MCF 10A (cell line): ENCODE measurements around the gene HSPA12B. TPM values are rescaled to one million over a fixed set of nuclear protein-coding genes. Genes with fewer than 3 reads are reported as not detected.

Source experiments
- BruUV-seq: library from RNA; stranded (reverse); fragments of 400-500 nt; replicated peaks from 2 replicates; lab custom pipeline; 2021; lab: Mats Ljungman, UMichigan
- CTCF ChIA-PET: fragments of 300-600 bp; sonication (Branson Sonifier 250); formaldehyde crosslinking; extraction: SDS; loops from one replicate; lab custom pipeline; 2021; ENCODE audit warnings: antibody characterized with exemption, inconsistent platforms; lab: Yijun Ruan, JAX
- POLR2A ChIA-PET: fragments of 300-600, 350-650 bp; sonication (Branson Sonifier 250); formaldehyde crosslinking; extraction: SDS; loops from one replicate; lab custom pipeline; 2020; ENCODE audit warnings: antibody characterized with exemption, inconsistent platforms; lab: Yijun Ruan, JAX
- DNase-seq: peaks from one replicate; pipeline ENCODE4 v3.0.0-alpha.2; 2018; ENCODE audit not compliant: unreplicated experiment
- H3K27ac Mint-ChIP-seq: one replicate; pipeline ENCODE4 v1.8.0; 2022; ENCODE audit warnings: mild to moderate bottlenecking, low read depth, mixed read lengths; ENCODE audit not compliant: unreplicated experiment
- H3K27me3 Mint-ChIP-seq: one replicate; pipeline ENCODE4 v1.8.0; 2022; ENCODE audit warnings: mixed read lengths; ENCODE audit not compliant: insufficient read depth, unreplicated experiment
- H3K36me3 Mint-ChIP-seq: one replicate; pipeline ENCODE4 v1.8.0; 2022; ENCODE audit warnings: mild to moderate bottlenecking, moderate library complexity, mixed read lengths; ENCODE audit not compliant: insufficient read depth, unreplicated experiment
- H3K4me1 Mint-ChIP-seq: one replicate; pipeline ENCODE4 v1.8.0; 2022; ENCODE audit warnings: mixed read lengths; ENCODE audit not compliant: insufficient read depth, unreplicated experiment
- H3K4me3 Mint-ChIP-seq: one replicate; pipeline ENCODE4 v1.8.0; 2022; ENCODE audit warnings: mild to moderate bottlenecking, moderate library complexity, mixed read lengths; ENCODE audit not compliant: unreplicated experiment
- H3K9me3 Mint-ChIP-seq: one replicate; pipeline ENCODE4 v1.8.0; 2022; ENCODE audit warnings: mixed read lengths; ENCODE audit not compliant: unreplicated experiment
- intact Hi-C: fragments of 100-400 bp; cut with micrococcal nuclease; formaldehyde crosslinking; loops from 2 replicates; pipeline ENCODE4 v1.14.1; 2022
- total RNA-seq: library from RNA; stranded (reverse); gene quantifications from 2 replicates; pipeline ENCODE4 v1.2.3, GENCODE V29; 2022
- TF ChIP-seq, protein P1 (sequence below): fragments of 200-600 bp; IDR thresholded peaks from one replicate; pipeline ENCODE4 v1.8.0; 2022; ENCODE audit warnings: antibody characterized with exemption, mild to moderate bottlenecking; ENCODE audit not compliant: unreplicated experiment

HSPA12B gene
- total RNA-seq, 1 experiment from 2014 or later, result not detected

- peak overlapping the region; percentile 97 for H3K4me3 Mint-ChIP-seq
- POLR2A ChIA-PET, result interaction anchor here (0.6 to 3.2 kb wide), 4 partner anchors 21 to 250 kb away, joined by 3 to 36 read pairs (median 4); partner anchors contain the start of gene AP5S1
- H3K27me3 Mint-ChIP-seq, result no peaks in the 10 kb centered on the region
- CTCF ChIA-PET, result interaction anchor here (1.0 to 1.7 kb wide), 2 partner anchors 10 to 21 kb away, joined by 6 to 8 read pairs; no protein-coding TSS in a partner anchor
- intact Hi-C loops, result loop anchor here (1.0 kb wide), 1 partner anchor 14 kb away; no protein-coding TSS in a partner anchor
- TF ChIP-seq, protein P1, sequence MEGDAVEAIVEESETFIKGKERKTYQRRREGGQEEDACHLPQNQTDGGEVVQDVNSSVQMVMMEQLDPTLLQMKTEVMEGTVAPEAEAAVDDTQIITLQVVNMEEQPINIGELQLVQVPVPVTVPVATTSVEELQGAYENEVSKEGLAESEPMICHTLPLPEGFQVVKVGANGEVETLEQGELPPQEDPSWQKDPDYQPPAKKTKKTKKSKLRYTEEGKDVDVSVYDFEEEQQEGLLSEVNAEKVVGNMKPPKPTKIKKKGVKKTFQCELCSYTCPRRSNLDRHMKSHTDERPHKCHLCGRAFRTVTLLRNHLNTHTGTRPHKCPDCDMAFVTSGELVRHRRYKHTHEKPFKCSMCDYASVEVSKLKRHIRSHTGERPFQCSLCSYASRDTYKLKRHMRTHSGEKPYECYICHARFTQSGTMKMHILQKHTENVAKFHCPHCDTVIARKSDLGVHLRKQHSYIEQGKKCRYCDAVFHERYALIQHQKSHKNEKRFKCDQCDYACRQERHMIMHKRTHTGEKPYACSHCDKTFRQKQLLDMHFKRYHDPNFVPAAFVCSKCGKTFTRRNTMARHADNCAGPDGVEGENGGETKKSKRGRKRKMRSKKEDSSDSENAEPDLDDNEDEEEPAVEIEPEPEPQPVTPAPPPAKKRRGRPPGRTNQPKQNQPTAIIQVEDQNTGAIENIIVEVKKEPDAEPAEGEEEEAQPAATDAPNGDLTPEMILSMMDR, result no peak
- BruUV-seq, result TSS peak; percentile 41
- peak overlapping the region; percentile 94 for H3K27ac Mint-ChIP-seq
- peaks cover 26% of the 10 kb centered on the region for H3K4me1 Mint-ChIP-seq
- H3K9me3 Mint-ChIP-seq, result no peaks in the 10 kb centered on the region
- DNase-seq, result peak; percentile 41
- H3K36me3 Mint-ChIP-seq, result peaks cover 51% of the 10 kb centered on the region
These were observed 64.7 kb downstream of the HSPA12B start for GRCh38 chr20:3797226-3797545.

DNA sequence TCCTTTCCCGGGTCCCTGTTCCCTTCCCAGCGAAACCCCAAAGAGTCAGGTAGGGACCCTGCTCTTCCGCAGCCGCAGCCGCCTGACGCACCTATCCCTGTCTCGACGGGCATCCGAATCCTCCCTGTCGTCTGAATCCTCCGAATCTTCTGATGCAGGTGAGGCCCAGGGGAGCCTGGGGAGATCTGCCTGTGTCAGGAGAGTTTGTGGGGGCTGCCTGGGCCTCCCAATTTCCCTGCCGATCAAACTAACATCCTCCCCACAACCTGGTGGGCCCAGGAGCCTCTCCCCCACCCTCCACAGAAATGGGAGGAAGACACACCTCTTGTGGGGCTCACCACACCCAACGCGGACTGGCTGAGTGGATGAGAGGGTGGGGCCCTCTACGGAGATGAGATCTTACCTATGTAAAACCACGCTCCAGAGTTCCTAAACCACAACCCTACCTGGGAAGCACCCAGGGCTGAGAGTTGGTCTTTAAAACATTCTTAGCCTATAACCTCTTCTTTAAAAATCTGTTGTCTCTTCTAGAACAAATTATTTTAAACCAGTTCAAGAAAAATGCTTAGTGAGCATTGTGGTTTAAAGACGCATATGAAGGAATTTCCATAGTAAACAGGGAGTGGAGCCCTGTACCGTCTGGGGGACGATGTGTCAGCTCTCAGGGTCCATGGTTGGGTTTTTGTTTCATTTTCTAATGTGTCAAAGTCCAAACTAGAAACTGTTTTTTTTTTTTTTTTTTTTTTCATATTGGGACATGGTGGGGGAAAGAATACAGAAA, 65.3 kb downstream of the HSPA12B start:
- DNase-seq, result peak; percentile 85
- Mint-ChIP-seq H3K27ac (peak overlapping the region; percentile 94), H3K27me3 (no peaks in the 10 kb centered on the region), H3K36me3 (peaks cover 57% of the 10 kb centered on the region), H3K4me1 (peaks cover 32% of the 10 kb centered on the region), H3K4me3 (peak overlapping the region; percentile 97), H3K9me3 (no peaks in the 10 kb centered on the region)
- CTCF ChIA-PET, result interaction anchor here (0.6 to 1.7 kb wide), 3 partner anchors 11 to 47 kb away, joined by 3 to 8 read pairs (median 6); no protein-coding TSS in a partner anchor
- TF ChIP-seq, protein P1, result no peak
- BruUV-seq, result no TSS peak
- POLR2A ChIA-PET, result interaction anchor here (0.6 to 3.2 kb wide), 4 partner anchors 20 to 48 kb away, joined by 3 to 36 read pairs (median 6); partner anchors contain the start of gene AP5S1
- intact Hi-C loops, result loop anchor here (1.0 kb wide), 1 partner anchor 14 kb away; no protein-coding TSS in a partner anchor

DNA sequence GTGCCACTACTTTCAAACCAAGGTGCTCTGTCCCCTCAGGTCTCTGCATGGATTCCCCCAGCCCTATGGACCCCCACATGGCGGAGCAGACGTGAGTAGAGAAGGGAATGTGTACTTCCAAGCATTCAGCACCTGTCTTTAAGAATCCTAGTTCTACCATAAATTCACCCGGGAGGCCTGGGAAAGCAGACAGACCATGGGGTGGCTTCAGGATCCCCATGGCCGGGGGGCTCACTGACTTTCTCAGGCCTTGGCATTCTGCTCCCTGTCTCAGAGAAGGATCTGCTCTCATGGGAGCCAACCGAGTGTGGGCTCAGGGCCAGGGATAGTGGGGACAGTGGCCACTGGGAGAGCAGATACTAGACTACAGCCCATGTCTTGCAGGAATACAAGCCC, 65.9 kb downstream of the HSPA12B start:
- no peak for DNase-seq
- peak overlapping the region; percentile 97 for H3K4me3 Mint-ChIP-seq
- H3K27ac Mint-ChIP-seq, result peak overlapping the region; percentile 94
- intact Hi-C loops, result no loop called here
- H3K9me3 Mint-ChIP-seq, result no peaks in the 10 kb centered on the region
- ChIA-PET POLR2A (interaction anchor here (1.0 kb wide), 1 partner anchor 22 kb away, joined by 7 read pairs; the partner anchor contains the start of gene AP5S1), CTCF (interaction anchor here (0.6 to 3.3 kb wide), 2 partner anchors 21 to 46 kb away, joined by 3 to 25 read pairs; partner anchors contain the start of gene AP5S1)
- no TSS peak for BruUV-seq
- H3K36me3 Mint-ChIP-seq, result peaks cover 63% of the 10 kb centered on the region
- H3K27me3 Mint-ChIP-seq, result no peaks in the 10 kb centered on the region
- peaks cover 38% of the 10 kb centered on the region for H3K4me1 Mint-ChIP-seq
- TF ChIP-seq, protein P1, result no peak

DNA sequence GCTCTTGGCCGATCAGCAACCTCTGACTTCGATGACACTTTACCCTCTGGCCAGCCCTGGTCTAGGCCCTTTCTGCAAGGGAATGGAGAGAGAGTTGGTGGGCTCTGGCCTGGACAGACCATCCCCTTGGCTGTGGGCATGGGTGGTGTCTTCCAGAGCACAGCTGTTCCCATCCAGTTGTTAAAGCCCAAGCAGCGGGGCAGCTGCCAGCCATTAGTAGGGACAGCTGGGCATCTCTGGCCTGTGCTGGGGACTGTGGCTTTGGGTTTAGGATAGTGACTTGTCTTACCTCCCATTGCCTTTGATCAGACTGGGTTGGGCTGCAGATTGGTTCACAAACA, 66.4 kb downstream of the HSPA12B start:
- H3K9me3 Mint-ChIP-seq, result no peaks in the 10 kb centered on the region
- TF ChIP-seq, protein P1, result no peak
- POLR2A ChIA-PET, result no interaction called here
- peaks cover 68% of the 10 kb centered on the region for H3K36me3 Mint-ChIP-seq
- CTCF ChIA-PET, result interaction anchor here (1.0 to 3.3 kb wide), 2 partner anchors 11 to 20 kb away, joined by 3 to 25 read pairs; partner anchors contain the start of gene AP5S1
- H3K27ac Mint-ChIP-seq, result no peak overlapping the region
- intact Hi-C loops, result no loop called here
- no peak for DNase-seq
- peak overlapping the region; percentile 97 for H3K4me3 Mint-ChIP-seq
- BruUV-seq, result no TSS peak
- peaks cover 43% of the 10 kb centered on the region for H3K4me1 Mint-ChIP-seq
- H3K27me3 Mint-ChIP-seq, result no peaks in the 10 kb centered on the region
